Measurements from ENCODE around the gene RBBP8NL.

GRCh38 chr20:62405981-62406513 lies 21.3 kb downstream of the RBBP8NL start:
- TF ChIP-seq CTCF (IDR thresholded peaks at IDR 0.05 in 2 of 3, conservative IDR thresholded peaks at IDR 0.05 in 1 of 3; ENCODE audit: insufficient read depth in 2 of 3, low read depth in 1 of 3, low read length in 3 of 3): no peak
- TF ChIP-seq ZNF282 (CRISPR knock-in tag; IDR thresholded peaks at IDR 0.05): no peak
- no peak for TF ChIP-seq LEF1 (IDR thresholded peaks at IDR 0.05)
- no peak for TF ChIP-seq RBM39 (optimal IDR thresholded peaks at IDR 0.05; ENCODE audit: low read depth, low read length)
- TF ChIP-seq SAP30 (IDR thresholded peaks at IDR 0.05; ENCODE audit: borderline replicate concordance, insufficient read depth, low read depth, low read length, poor library complexity, severe bottlenecking): no peak
- TF ChIP-seq GABPA (tag; conservative IDR thresholded peaks at IDR 0.05; ENCODE audit: low read depth): no peak
- TF ChIP-seq HINFP (tag; conservative IDR thresholded peaks at IDR 0.05; ENCODE audit: low read depth): no peak
- TF ChIP-seq MAZ (CRISPR knock-in tag; conservative IDR thresholded peaks at IDR 0.05 in 1 of 2, IDR thresholded peaks at IDR 0.05 in 1 of 2): no peak
- TF ChIP-seq TBP (optimal IDR thresholded peaks at IDR 0.05; ENCODE audit: low read depth, low read length): no peak
- no peak for TF ChIP-seq MLX (CRISPR knock-in tag; conservative IDR thresholded peaks at IDR 0.05)
- no peak for TF ChIP-seq EZH2 (IDR thresholded peaks at IDR 0.05; ENCODE audit: borderline replicate concordance, low read depth, low read length)
- TF ChIP-seq AFF4 (CRISPR knock-in tag; IDR thresholded peaks at IDR 0.05): no peak

All from K562 (cell line).